GM12891 (cell line): ENCODE results near the gene GABRQ.

ENCODE experiments used
- POLR2A ChIP-seq: IDR thresholded peaks from 2 replicates; pipeline ENCODE4 v1.6.1; 2011; ENCODE audit warnings: low read depth, low read length, control low read depth
- POU2F2 ChIP-seq: IDR thresholded peaks from 2 replicates; pipeline ENCODE4 v1.6.1; 2011; ENCODE audit warnings: low read depth, mild to moderate bottlenecking, control low read depth, low read length, moderate library complexity

DNA sequence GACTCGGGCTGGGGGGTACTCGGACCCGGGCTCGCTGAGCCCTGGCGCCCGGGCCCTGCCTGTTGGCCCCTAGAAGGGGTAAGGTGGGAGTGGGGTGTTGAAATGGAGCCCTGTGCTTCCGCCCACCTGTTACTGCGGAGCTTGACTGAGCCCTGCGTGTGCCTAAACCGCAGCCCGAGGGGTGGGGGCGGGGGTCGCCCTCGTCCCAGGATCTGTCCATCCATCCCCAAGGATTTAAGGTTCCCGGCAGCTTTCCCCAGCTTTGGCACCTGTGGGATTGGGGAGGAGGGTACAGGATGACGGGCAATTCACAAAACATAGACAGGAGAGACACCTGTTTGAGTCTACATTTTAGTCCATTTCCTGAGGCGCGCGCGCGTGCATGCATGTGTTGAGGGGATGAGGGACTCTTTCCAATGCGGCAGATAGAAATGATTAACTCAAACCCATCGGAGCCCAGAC, 779 bp downstream of the GABRQ start:
- no peak for TF ChIP-seq POLR2A
- no peak for TF ChIP-seq POU2F2
